Activated naive CD4-positive, alpha-beta T cell treated with anti-CD3 and anti-CD28 coated beads, Interleukin-2, amount 50 U/mL, for 24 hours (primary cell): ENCODE measurements around the gene NPIPA8.
"Not testable (repeated sequence)": the region's sequence is repeated elsewhere in the genome, so short reads cannot be mapped to it uniquely, and the experiment has no call there.

ENCODE experiments used
- H3K27ac Mint-ChIP-seq: one replicate; pipeline ENCODE4 v1.8.0; 2021; ENCODE audit warnings: mild to moderate bottlenecking, mixed read lengths
- H3K27me3 Mint-ChIP-seq: one replicate; pipeline ENCODE4 v1.8.0; 2021; ENCODE audit warnings: mixed read lengths
- H3K36me3 Mint-ChIP-seq: one replicate; pipeline ENCODE4 v1.8.0; 2021; ENCODE audit warnings: mixed read lengths
- H3K4me1 Mint-ChIP-seq: one replicate; pipeline ENCODE4 v1.8.0; 2021; ENCODE audit warnings: mixed read lengths
- H3K4me3 Mint-ChIP-seq: one replicate; pipeline ENCODE4 v1.8.0; 2021; ENCODE audit warnings: mild to moderate bottlenecking, mixed read lengths
- H3K9me3 Mint-ChIP-seq: one replicate; pipeline ENCODE4 v1.8.0; 2021; ENCODE audit warnings: mixed read lengths

NPIPA8 gene

DNA sequence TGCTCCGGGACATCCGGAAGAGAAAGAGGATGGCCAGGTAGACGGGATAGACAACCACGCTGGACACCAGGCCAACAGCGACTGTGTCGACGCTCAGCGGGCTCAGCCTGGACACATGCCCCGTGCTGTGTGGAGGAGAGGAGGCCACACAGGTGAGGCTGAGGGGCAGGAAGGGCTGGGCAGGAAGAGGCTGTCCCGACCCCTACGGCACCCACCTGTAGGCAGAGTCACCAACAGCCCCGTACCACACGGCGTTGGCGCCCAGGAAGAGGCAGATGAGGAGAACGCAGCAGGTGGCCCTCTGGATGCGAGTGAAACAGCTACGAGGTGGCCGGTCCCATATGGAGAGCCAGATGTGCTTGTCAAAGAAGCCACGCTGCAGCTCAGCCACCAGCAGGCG, at the start of gene NPIPA8:
Gene NPIPA8, minus strand, starts transcription at position 101 of the 400 bp plus-strand sequence. CDS start 4,074 bp downstream, outside the sequence.
- H3K4me3 Mint-ChIP-seq, H3K4me1 Mint-ChIP-seq, H3K36me3 Mint-ChIP-seq, H3K9me3 Mint-ChIP-seq, H3K27ac Mint-ChIP-seq, H3K27me3 Mint-ChIP-seq: not testable (repeated sequence)

DNA sequence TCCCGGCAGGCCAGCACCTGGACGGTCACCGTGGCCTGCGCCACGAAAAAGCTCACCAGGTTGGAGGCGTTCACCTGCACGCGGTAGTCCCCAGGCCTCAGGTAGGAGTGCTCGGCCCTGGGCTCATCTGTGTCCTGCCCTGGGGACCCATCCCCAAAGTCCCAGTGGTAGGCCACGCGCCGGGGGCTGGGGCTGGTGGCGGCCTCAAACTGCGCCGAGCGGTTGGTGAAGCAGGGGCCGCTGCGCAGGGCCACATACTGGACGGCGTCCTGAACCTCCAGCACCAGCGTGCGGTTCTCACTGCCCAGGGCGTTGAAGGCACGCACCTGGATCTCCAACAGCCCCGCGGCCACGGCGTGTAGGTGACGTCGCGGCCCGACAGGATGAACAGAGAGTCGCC, 48.7 kb upstream of the NPIPA8 start:
- H3K4me1 Mint-ChIP-seq, H3K27me3 Mint-ChIP-seq, H3K36me3 Mint-ChIP-seq, H3K9me3 Mint-ChIP-seq, H3K4me3 Mint-ChIP-seq, H3K27ac Mint-ChIP-seq: not testable (repeated sequence)

- not testable (repeated sequence) for H3K27ac Mint-ChIP-seq, H3K9me3 Mint-ChIP-seq, H3K4me1 Mint-ChIP-seq, H3K36me3 Mint-ChIP-seq, H3K4me3 Mint-ChIP-seq, H3K27me3 Mint-ChIP-seq
These were observed 48.3 kb upstream of the NPIPA8 start for GRCh38 chr16:18384869-18385268.

DNA sequence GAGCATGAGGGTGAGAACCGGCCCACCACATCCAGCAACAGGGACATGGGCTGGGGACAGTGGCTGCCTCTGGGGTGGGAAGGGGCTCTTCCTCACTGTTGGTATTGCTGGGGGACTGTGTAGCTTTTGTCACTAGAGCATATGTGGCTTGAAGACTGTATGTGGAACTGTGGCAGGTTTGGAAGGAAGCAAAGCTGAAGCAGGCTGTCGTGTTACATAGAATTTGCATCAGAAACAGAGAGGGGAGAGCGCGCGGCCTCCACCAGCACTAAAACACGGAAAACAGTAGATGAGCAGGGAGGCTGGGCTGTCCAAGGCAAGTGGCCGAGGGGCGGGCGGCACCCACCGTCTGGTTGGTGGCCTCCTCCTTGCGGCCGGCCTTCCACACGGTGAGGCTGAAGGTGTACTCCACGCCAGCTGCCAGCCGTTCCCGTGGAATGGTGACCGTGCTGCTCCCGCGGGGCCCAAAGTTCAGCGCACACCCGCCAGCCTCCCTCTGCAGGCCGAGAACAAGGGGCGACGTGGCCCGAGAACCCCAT, 47.6 kb upstream of the NPIPA8 start:
- H3K4me3 Mint-ChIP-seq, H3K36me3 Mint-ChIP-seq, H3K27me3 Mint-ChIP-seq, H3K9me3 Mint-ChIP-seq, H3K4me1 Mint-ChIP-seq, H3K27ac Mint-ChIP-seq: not testable (repeated sequence)

GRCh38 chr16:18382696-18383095, 46.2 kb upstream of the NPIPA8 start:
- not testable (repeated sequence) for H3K9me3 Mint-ChIP-seq, H3K4me3 Mint-ChIP-seq, H3K27ac Mint-ChIP-seq, H3K27me3 Mint-ChIP-seq, H3K4me1 Mint-ChIP-seq, H3K36me3 Mint-ChIP-seq

DNA sequence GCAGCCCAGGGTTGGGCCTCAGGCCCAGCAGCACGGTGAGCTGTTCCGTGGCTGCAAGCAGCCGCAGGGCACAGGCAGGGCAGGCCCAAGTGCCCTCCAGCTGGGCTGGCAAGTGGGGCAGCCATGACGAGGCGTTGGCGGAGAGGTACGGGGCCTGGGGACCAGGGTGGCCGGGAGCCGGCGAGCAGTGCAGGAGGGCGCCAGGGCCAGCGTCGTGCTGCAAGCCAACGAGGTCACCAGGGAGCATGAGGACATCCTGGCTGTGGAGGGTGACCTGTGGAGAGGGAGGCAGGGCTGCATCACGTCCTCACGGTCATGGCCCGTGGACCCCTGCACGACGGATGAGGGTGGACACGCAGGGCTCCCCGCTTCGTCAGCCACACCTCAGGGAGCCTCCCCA, 11.2 kb upstream of the NPIPA8 start:
- not testable (repeated sequence) for H3K27ac Mint-ChIP-seq, H3K9me3 Mint-ChIP-seq, H3K36me3 Mint-ChIP-seq, H3K27me3 Mint-ChIP-seq, H3K4me1 Mint-ChIP-seq, H3K4me3 Mint-ChIP-seq

DNA sequence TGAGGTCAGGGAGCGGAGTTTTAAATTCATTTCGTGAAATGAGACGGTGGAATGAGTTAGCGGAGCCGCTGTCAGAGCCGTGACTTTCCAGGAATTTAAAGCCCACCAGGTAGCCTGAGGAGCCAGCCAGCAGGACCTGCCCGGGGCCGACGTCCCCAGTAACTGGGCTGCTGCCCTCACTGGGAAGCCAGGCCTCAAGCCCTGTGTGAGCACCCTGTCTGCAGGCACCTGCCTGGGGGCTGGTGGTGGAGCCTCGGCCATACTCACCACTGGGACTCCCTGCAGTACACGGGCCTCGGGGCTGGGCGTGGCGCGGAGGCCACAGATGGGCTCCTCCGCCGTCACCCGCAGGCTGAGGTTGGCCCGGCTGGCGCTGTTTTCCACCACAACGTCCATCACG, 10.5 kb upstream of the NPIPA8 start:
- H3K27me3 Mint-ChIP-seq, H3K36me3 Mint-ChIP-seq, H3K27ac Mint-ChIP-seq, H3K4me1 Mint-ChIP-seq, H3K4me3 Mint-ChIP-seq, H3K9me3 Mint-ChIP-seq: not testable (repeated sequence)

GRCh38 chr16:18344634-18345033, 8.1 kb upstream of the NPIPA8 start:
- H3K27me3 Mint-ChIP-seq, H3K27ac Mint-ChIP-seq, H3K4me1 Mint-ChIP-seq, H3K36me3 Mint-ChIP-seq, H3K4me3 Mint-ChIP-seq, H3K9me3 Mint-ChIP-seq: not testable (repeated sequence)

DNA sequence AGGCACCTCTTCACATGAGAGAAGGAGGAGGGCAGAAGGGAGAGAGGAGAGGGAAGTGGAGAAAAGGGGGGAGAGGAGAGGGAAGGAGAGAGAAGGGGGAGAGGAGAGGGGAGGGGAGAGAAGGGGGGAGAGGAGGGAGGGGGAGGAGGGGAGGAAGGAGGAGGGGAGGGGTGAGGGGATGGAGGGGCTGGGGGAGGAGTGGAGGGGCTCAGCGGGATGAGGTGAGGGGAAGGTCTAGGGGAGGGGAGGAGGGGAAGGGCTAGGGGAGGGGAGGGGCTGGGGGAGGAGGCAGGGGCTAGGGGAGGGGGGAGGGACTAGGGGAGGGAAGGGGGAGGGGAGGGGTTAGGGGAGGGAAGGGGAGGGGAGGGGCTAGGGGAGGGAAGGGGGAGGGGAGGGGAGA, 5.5 kb upstream of the NPIPA8 start:
- H3K4me3 Mint-ChIP-seq, H3K27ac Mint-ChIP-seq, H3K9me3 Mint-ChIP-seq, H3K36me3 Mint-ChIP-seq, H3K4me1 Mint-ChIP-seq, H3K27me3 Mint-ChIP-seq: not testable (repeated sequence)

DNA sequence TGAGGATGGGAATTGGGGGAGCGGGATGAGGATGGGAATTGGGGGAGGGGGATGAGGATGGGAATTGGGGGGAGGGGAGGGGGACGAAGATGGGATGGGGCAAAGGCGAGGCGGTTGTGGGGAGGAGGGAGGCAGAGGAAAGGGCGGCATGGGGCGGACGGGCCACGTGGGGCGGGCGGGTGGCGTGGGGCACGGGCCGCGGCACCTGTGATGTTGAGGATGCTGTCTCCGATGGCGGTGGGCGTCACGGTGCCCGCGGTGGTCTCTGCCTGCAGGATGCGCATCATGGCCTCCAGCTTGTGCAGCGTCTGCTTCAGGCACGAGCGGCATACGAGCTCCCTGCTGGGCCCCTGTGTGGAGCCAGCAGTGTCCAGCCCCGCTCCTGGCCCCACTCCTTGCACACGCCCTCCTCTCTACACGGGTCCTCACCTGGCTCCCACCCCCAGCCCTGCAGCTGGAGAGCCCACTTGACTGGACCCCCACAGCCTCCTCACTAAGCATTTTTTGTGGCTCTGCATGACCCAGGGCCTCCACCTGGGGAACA, 5.0 kb upstream of the NPIPA8 start:
- H3K36me3 Mint-ChIP-seq, H3K4me3 Mint-ChIP-seq, H3K9me3 Mint-ChIP-seq, H3K4me1 Mint-ChIP-seq, H3K27me3 Mint-ChIP-seq, H3K27ac Mint-ChIP-seq: not testable (repeated sequence)

GRCh38 chr16:18339210-18339609, 2.7 kb upstream of the NPIPA8 start:
- not testable (repeated sequence) for H3K4me3 Mint-ChIP-seq, H3K4me1 Mint-ChIP-seq, H3K27me3 Mint-ChIP-seq, H3K9me3 Mint-ChIP-seq, H3K36me3 Mint-ChIP-seq, H3K27ac Mint-ChIP-seq

DNA sequence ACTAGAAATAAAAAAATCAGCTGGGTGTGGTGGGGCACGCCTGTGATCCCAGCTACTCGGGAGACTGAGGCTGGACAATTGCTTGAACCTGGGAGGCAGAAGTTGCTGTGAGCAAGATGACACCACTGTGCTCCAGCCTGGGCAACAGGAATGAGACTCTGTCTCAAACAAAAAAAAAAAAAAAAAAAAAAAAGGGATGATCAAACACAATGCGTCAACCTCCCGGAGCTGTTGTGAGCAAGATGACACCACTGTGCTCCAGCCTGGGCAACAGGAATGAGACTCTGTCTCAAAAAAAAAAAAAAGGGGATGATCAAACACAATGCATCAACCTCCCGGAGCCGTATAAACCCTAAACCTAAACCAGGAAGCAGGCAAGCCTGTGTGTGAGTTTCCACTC, 24.7 kb downstream of the NPIPA8 start:
- not testable (repeated sequence) for H3K4me1 Mint-ChIP-seq, H3K27ac Mint-ChIP-seq, H3K36me3 Mint-ChIP-seq, H3K9me3 Mint-ChIP-seq, H3K4me3 Mint-ChIP-seq, H3K27me3 Mint-ChIP-seq

- H3K27ac Mint-ChIP-seq, H3K27me3 Mint-ChIP-seq, H3K4me3 Mint-ChIP-seq, H3K36me3 Mint-ChIP-seq, H3K9me3 Mint-ChIP-seq, H3K4me1 Mint-ChIP-seq: not testable (repeated sequence)
These were observed 27.4 kb downstream of the NPIPA8 start for GRCh38 chr16:18309159-18309558.

DNA sequence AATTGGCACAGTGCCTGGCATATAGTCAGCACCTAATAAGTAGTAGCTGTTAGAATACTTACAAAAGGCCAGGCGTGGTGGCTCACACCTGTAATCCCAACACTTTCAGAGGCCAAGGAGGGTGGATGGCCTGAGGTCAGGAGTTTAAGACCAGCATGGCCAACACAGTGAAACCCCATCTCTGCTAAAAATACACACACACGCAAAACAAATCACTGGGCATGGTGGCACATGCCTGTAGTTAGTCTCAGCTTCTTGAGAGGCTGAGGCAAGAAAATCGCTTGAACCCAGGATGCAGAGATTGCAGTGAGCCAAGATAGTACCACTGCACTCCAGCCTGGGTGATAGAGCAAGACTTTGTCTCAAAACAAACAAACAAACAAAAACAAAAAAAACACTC, 29.3 kb downstream of the NPIPA8 start:
- H3K27me3 Mint-ChIP-seq, H3K4me1 Mint-ChIP-seq, H3K27ac Mint-ChIP-seq, H3K9me3 Mint-ChIP-seq, H3K36me3 Mint-ChIP-seq, H3K4me3 Mint-ChIP-seq: not testable (repeated sequence)

- H3K27ac Mint-ChIP-seq, H3K4me3 Mint-ChIP-seq, H3K27me3 Mint-ChIP-seq, H3K9me3 Mint-ChIP-seq, H3K36me3 Mint-ChIP-seq, H3K4me1 Mint-ChIP-seq: not testable (repeated sequence)
These were observed 30.5 kb downstream of the NPIPA8 start for GRCh38 chr16:18306066-18306465.

DNA sequence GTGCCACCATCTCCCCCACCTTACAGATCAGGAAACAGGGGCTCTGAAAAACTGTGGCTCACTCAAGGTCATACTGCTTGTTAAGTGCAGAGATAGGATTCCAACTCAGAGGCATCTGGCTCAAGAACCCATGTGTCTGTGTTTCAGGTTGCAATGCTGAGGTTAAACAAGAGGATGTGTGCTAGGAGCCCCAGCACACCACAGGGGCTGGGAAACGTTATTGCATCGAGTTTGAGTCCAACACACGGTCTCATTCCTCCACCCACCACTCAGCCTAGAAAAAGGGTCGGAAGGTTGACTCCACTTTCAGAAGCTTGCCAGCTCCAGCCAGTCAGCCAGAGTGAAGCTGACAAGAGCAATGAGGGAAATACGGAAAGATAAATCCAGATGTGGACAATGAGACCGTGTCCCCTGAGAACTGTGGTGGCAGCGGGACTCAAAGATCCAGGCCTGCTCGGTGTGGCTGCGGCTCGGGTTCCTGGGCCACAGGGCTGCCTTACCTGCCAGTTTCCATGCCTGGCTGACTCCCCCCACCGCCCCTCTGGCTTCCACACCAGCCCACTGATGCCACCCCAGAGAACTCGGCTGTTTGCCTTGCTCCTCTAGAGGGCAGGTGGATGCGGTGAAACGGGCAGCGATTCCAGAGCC, 33.4 kb downstream of the NPIPA8 start:
- not testable (repeated sequence) for H3K27ac Mint-ChIP-seq, H3K36me3 Mint-ChIP-seq, H3K4me1 Mint-ChIP-seq, H3K27me3 Mint-ChIP-seq, H3K4me3 Mint-ChIP-seq, H3K9me3 Mint-ChIP-seq

DNA sequence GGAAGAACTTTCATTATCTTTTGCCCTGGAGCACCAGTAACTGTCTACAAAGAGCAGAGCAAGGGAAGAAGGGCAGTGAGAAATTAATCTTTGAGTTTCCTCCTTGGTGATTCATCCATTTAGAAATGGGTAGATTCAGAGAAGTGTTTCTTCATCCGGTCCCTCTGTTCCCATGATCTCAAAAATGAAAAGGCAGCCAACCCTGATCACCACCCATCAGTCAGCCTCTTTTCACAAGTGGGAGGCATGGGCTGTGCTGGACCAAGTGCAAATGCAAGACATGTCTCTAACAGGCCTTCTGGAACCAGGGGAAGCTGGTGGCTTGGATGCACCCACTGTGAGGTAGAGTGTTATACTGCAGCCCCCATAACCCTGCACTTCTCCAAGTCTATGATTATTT, 38.8 kb downstream of the NPIPA8 start:
- not testable (repeated sequence) for H3K27me3 Mint-ChIP-seq, H3K9me3 Mint-ChIP-seq

More for the DNA sequence above, 38.8 kb downstream of the NPIPA8 start:
- H3K36me3 Mint-ChIP-seq, H3K27ac Mint-ChIP-seq, H3K4me1 Mint-ChIP-seq, H3K4me3 Mint-ChIP-seq: not testable (repeated sequence)
